IMR-90 (cell line): ENCODE measurements around the gene GTF3C4. TPM values are rescaled to one million over a fixed set of nuclear protein-coding genes. Genes with fewer than 3 reads are reported as not detected.

Experiments
- ATAC-seq: fragments of 200-7000 bp; cut with Tn5 transposase; 2 replicates; pipeline ENCODE4 v1.9.1; 2020; ENCODE audit warnings: low read depth, mild to moderate bottlenecking, moderate library complexity
- BruUV-seq: library from RNA; stranded (reverse); fragments of 400-500 nt; replicated peaks from 2 replicates; lab custom pipeline; 2021; lab: Mats Ljungman, UMichigan
- CTCF ChIA-PET: fragments of 300-600 bp; formaldehyde crosslinking; extraction: SDS; loops from one replicate; lab custom pipeline; 2021; ENCODE audit warnings: antibody characterized with exemption; lab: Yijun Ruan, JAX
- POLR2A ChIA-PET: fragments of 300-600 bp; sonication (Branson Sonifier 250); formaldehyde crosslinking; loops from one replicate; lab custom pipeline; 2022; ENCODE audit warnings: antibody characterized with exemption; ENCODE audit not compliant: unreplicated experiment; lab: Charles Lee
- DNase-seq: peaks from one replicate; pipeline ENCODE4 v3.0.0; 2013
- H2AFZ ChIP-seq: replicated peaks from 2 replicates; pipeline ENCODE3; 2013; ENCODE audit warnings: low read length, mild to moderate bottlenecking; ENCODE audit not compliant: poor library complexity
- H2AK5ac ChIP-seq: 2 replicates; pipeline ENCODE4 v1.6.1; 2013; ENCODE audit warnings: low read depth, low read length, inconsistent platforms
- H2AK9ac ChIP-seq: replicated peaks from 2 replicates; pipeline ENCODE3; 2013; ENCODE audit warnings: mild to moderate bottlenecking, low read depth, low read length, moderate library complexity; ENCODE audit not compliant: poor library complexity
- H2BK120ac ChIP-seq: 2 replicates; pipeline ENCODE4 v1.6.1; 2013; ENCODE audit warnings: low read depth, low read length, inconsistent platforms
- H2BK15ac ChIP-seq: 3 replicates; pipeline ENCODE4 v1.6.1; 2013; ENCODE audit warnings: low read depth, low read length, inconsistent platforms
- H2BK20ac ChIP-seq: 2 replicates; pipeline ENCODE4 v1.6.1; 2013; ENCODE audit warnings: low read depth, mild to moderate bottlenecking, inconsistent platforms, low read length, moderate library complexity
- H2BK5ac ChIP-seq: 2 replicates; pipeline ENCODE4 v1.6.1; 2013; ENCODE audit warnings: mild to moderate bottlenecking, low read depth, low read length, inconsistent platforms; ENCODE audit not compliant: poor library complexity, severe bottlenecking
- H3K14ac ChIP-seq: replicated peaks from 2 replicates; pipeline ENCODE4 v1.6.1; 2013; ENCODE audit warnings: low read depth, low read length, inconsistent platforms
- H3K18ac ChIP-seq: 2 replicates; pipeline ENCODE4 v1.6.1; 2013; ENCODE audit warnings: low read depth, low read length, control low read depth
- H3K23ac ChIP-seq: 2 replicates; pipeline ENCODE4 v1.6.1; 2013; ENCODE audit warnings: low read depth, low read length, inconsistent platforms
- H3K27ac ChIP-seq: 2 replicates; pipeline ENCODE4 v1.5.1; 2013; ENCODE audit warnings: mild to moderate bottlenecking, control low read depth, low read length; ENCODE audit not compliant: insufficient read depth
- H3K27me3 ChIP-seq: 2 replicates; pipeline ENCODE4 v1.6.1; 2013; ENCODE audit warnings: low read length; ENCODE audit not compliant: control insufficient read depth, insufficient read depth
- H3K36me3 ChIP-seq: 2 replicates; pipeline ENCODE4 v1.6.1; 2013; ENCODE audit warnings: low read length, mixed read lengths; ENCODE audit not compliant: control insufficient read depth, insufficient read depth
- H3K4ac ChIP-seq: 2 replicates; pipeline ENCODE4 v1.6.1; 2013; ENCODE audit warnings: low read depth, low read length, inconsistent platforms
- H3K4me1 ChIP-seq: 2 replicates; pipeline ENCODE4 v1.6.1; 2013; ENCODE audit warnings: low read length, mixed read lengths; ENCODE audit not compliant: control insufficient read depth, insufficient read depth
- H3K4me2 ChIP-seq: 2 replicates; pipeline ENCODE4 v1.6.1; 2013; ENCODE audit warnings: low read depth, mild to moderate bottlenecking, control low read depth, low read length, moderate library complexity
- H3K4me3 ChIP-seq: 2 replicates; pipeline ENCODE4 v1.5.1; 2013; ENCODE audit warnings: low read depth, mild to moderate bottlenecking, control low read depth, low read length, moderate library complexity; ENCODE audit not compliant: insufficient read depth
- H3K56ac ChIP-seq: 2 replicates; pipeline ENCODE4 v1.6.1; 2013; ENCODE audit warnings: low read length, inconsistent platforms; ENCODE audit not compliant: insufficient read depth; ENCODE audit errors: extremely low read depth
- H3K79me1 ChIP-seq, 2 experiments: 2 replicates each; pipeline ENCODE4 v1.6.1; 2013; ENCODE audit warnings: low read length in 2 of 2, inconsistent platforms in 1 of 2, low read depth in 1 of 2
- H3K9ac ChIP-seq: 2 replicates; pipeline ENCODE4 v1.6.1; 2013; ENCODE audit warnings: low read depth, low read length, control low read depth
- H3K9me1 ChIP-seq: 2 replicates; pipeline ENCODE4 v1.6.1; 2013; ENCODE audit warnings: low read length, inconsistent platforms; ENCODE audit not compliant: insufficient read depth
- H3K9me3 ChIP-seq: 2 replicates; pipeline ENCODE4 v1.6.1; 2013; ENCODE audit warnings: low read length; ENCODE audit not compliant: control insufficient read depth, insufficient read depth
- H4K20me1 ChIP-seq: 2 replicates; pipeline ENCODE4 v1.6.1; 2013; ENCODE audit warnings: low read length, inconsistent platforms; ENCODE audit not compliant: insufficient read depth
- H4K5ac ChIP-seq: 2 replicates; pipeline ENCODE4 v1.6.1; 2013; ENCODE audit warnings: mild to moderate bottlenecking, low read depth, low read length, control low read depth
- H4K8ac ChIP-seq, 2 experiments: 2 replicates each; pipeline ENCODE4 v1.6.1; 2013; ENCODE audit warnings: low read depth in 2 of 2, low read length in 2 of 2, control low read depth in 1 of 2, inconsistent platforms in 1 of 2
- H4K91ac ChIP-seq: 2 replicates; pipeline ENCODE4 v1.6.1; 2013; ENCODE audit warnings: low read depth, low read length, inconsistent platforms; ENCODE audit not compliant: insufficient read depth
- BHLHE40 ChIP-seq: fragments of 150-350 bp; IDR thresholded peaks from 2 replicates; pipeline ENCODE4 v1.6.1; 2016; ENCODE audit warnings: mild to moderate bottlenecking, low read depth, low read length
- CEBPB ChIP-seq: IDR thresholded peaks from 2 replicates; pipeline ENCODE4 v1.6.1; 2012; ENCODE audit warnings: low read depth, low read length, improper control_type of control experiment
- FOS ChIP-seq: fragments of 150-350 bp; IDR thresholded peaks from 2 replicates; pipeline ENCODE4 v1.6.1; 2016; ENCODE audit warnings: low read depth, low read length
- MAFK ChIP-seq: IDR thresholded peaks from 2 replicates; pipeline ENCODE4 v1.6.1; 2012; ENCODE audit warnings: low read depth, low read length, improper control_type of control experiment
- MAZ ChIP-seq: IDR thresholded peaks from 2 replicates; pipeline ENCODE4 v1.6.1; 2012; ENCODE audit warnings: low read depth, mild to moderate bottlenecking, low read length, improper control_type of control experiment, moderate library complexity, borderline replicate concordance
- MXI1 ChIP-seq: IDR thresholded peaks from 2 replicates; pipeline ENCODE4 v1.6.1; 2012; ENCODE audit warnings: low read depth, mild to moderate bottlenecking, low read length, moderate library complexity, borderline replicate concordance
- NFE2L2 ChIP-seq: fragments of 150-350 bp; IDR thresholded peaks from 2 replicates; pipeline ENCODE4 v1.6.1; 2016; ENCODE audit warnings: low read depth, mild to moderate bottlenecking, low read length
- POLR2A ChIP-seq: IDR thresholded peaks from 2 replicates; pipeline ENCODE4 v1.6.1; 2012; ENCODE audit warnings: mild to moderate bottlenecking, low read depth, low read length
- RAD21 ChIP-seq: IDR thresholded peaks from 2 replicates; pipeline ENCODE4 v1.6.1; 2012; ENCODE audit warnings: low read length, improper control_type of control experiment
- RCOR1 ChIP-seq: IDR thresholded peaks from 2 replicates; pipeline ENCODE4 v1.6.1; 2012; ENCODE audit warnings: mild to moderate bottlenecking, low read length, improper control_type of control experiment; ENCODE audit not compliant: insufficient replicate concordance
- SMC3 ChIP-seq: fragments of 150-350 bp; IDR thresholded peaks from 2 replicates; pipeline ENCODE4 v1.6.1; 2016; ENCODE audit warnings: low read depth, mild to moderate bottlenecking, antibody characterized with exemption, low read length, moderate library complexity
- USF2 ChIP-seq: fragments of 150-350 bp; IDR thresholded peaks from 2 replicates; pipeline ENCODE4 v1.6.1; 2017; ENCODE audit warnings: mild to moderate bottlenecking, antibody characterized with exemption, low read length, low read depth
- WGBS, 2 experiments: methylation state at CpG; one replicate each; pipeline versions ENCODE4 v1.1.5 to v1.1.7; 2013; ENCODE audit warnings: missing lambda C conversion rate in 2 of 2; ENCODE audit not compliant: insufficient read length in 1 of 2; ENCODE audit errors: extremely low coverage in 2 of 2; 5-methylcytosine and 5-hydroxymethylcytosine counted together
- dilution Hi-C: fragments of 300-500 bp; cut with HindIII; formaldehyde crosslinking; loops from one replicate; pipeline ENCODE4 v1.14.3; 2018; ENCODE audit warnings: low sequenced_read_pairs; ENCODE audit not compliant: unreplicated experiment
- in situ Hi-C: fragments of 300-500 bp; cut with MboI; formaldehyde crosslinking; loops from 3 replicates; pipeline ENCODE4 v1.14.3; 2019; ENCODE audit warnings: low sequenced_read_pairs, inconsistent platforms, mixed read lengths
- intact Hi-C: fragments of 100-400 bp; cut with micrococcal nuclease; formaldehyde crosslinking; loops from 2 replicates; pipeline ENCODE4 v1.10.0; 2022
- polyA plus RNA-seq, 3 experiments: library from polyadenylated mRNA; depleted of rRNA; stranded (reverse); fragments of >200 nt; gene quantifications; 2 replicates each; pipeline ENCODE4 v1.2.3, GENCODE V29; 2012; ENCODE audit warnings: low replicate concordance in 1 of 3
- total RNA-seq: library from RNA; depleted of rRNA; stranded (reverse); fragments of >200 nt; gene quantifications from 2 replicates; pipeline ENCODE4 v1.2.3, GENCODE V29; 2012
- TF ChIP-seq, protein P1 (sequence below): fragments of 150-350 bp; IDR thresholded peaks from 2 replicates; pipeline ENCODE4 v1.6.1; 2016; ENCODE audit warnings: low read depth, mild to moderate bottlenecking, low read length, moderate library complexity, borderline replicate concordance
- TF ChIP-seq, protein P2 (sequence below): conservative IDR thresholded peaks from 2 replicates; pipeline ENCODE4 v1.5.1; 2012; ENCODE audit warnings: mild to moderate bottlenecking, low read depth, low read length, improper control_type of control experiment

Gene GTF3C4
- total and polyA plus RNA-seq, 2 of the 4 experiments (the other 2 are of a cell fraction), result 4.7 to 16.5 TPM

GRCh38 chr9:132647806-132648205, 22.5 kb upstream of the GTF3C4 start (continued):
- no peak for TF ChIP-seq MAFK
- no peak for TF ChIP-seq MAZ

DNA sequence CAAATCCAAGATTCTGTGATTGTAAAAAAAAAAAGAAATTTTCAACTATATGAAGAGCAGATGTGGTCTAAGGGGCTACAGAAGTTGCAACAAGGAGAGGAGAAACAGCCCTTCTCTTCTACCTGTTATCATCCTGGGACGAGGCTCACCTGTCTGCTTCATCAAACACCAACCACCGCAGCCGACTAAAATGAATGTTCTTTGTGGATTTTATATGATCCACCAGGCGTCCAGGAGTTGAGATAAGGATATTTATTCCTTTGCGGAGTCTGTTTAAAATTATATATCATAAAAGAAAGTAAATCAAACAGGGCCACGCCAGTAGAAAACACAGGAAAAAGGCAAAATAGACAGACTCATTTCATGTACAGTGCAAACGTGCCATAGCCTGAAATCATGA, 22.0 kb upstream of the GTF3C4 start:
- Histone ChIP-seq H3K79me1 (peaks cover 0 to 8% of the 10 kb centered on the region in 2 experiments; a peak in 3 of 4 replicates), H4K8ac (no peak overlapping the region), H4K5ac (no peak overlapping the region), H3K4me1 (peaks cover 10% of the 10 kb centered on the region), H3K4me3 (no peak overlapping the region), H2AK9ac (no peak overlapping the region), H2BK20ac (peak overlapping the region; percentile 86; the same call in 1 of the 2 replicates), H3K14ac (peak overlapping the region; percentile 45; the same call in 1 of the 2 replicates), H3K27ac (no peak overlapping the region), H3K56ac (no peak overlapping the region), H3K9me1 (peaks cover 12% of the 10 kb centered on the region), H3K4me2 (no peak overlapping the region), H2BK15ac (0 out of 3 replicates have a peak overlapping the region, but pooled peaks have one; percentile 16), H4K20me1 (peaks cover 8% of the 10 kb centered on the region; the same call in 1 of the 2 replicates), H4K91ac (peak overlapping the region; percentile 46; the same call in 1 of the 2 replicates), H2BK5ac (no peak overlapping the region), H3K36me3 (peaks cover 39% of the 10 kb centered on the region), H3K4ac (no peak overlapping the region; the same call in none of the 2 replicates), H3K18ac (no peak overlapping the region), H2AK5ac (0 out of 2 replicates have a peak overlapping the region, but pooled peaks have one; percentile 66), H3K27me3 (no peaks in the 10 kb centered on the region), H2AFZ (no peak overlapping the region), H3K9ac (no peak overlapping the region), H3K9me3 (no peaks in the 10 kb centered on the region), H3K23ac (no peak overlapping the region), H2BK120ac (peak overlapping the region; percentile 89; the same call in 1 of the 2 replicates)
- in situ Hi-C loops (no loop called here), dilution Hi-C loops (no loop called here), intact Hi-C loops (no loop called here)
- POLR2A ChIA-PET, result no interaction called here
- CTCF ChIA-PET, result no interaction called here
- DNase-seq (no peak), ATAC-seq (no peak)
- BruUV-seq, result no TSS peak
- no CpG with 5 or more reads among the region's 7 CpGs for WGBS, 2 experiments
- TF ChIP-seq SMC3, result no peak
- TF ChIP-seq, protein P1, sequence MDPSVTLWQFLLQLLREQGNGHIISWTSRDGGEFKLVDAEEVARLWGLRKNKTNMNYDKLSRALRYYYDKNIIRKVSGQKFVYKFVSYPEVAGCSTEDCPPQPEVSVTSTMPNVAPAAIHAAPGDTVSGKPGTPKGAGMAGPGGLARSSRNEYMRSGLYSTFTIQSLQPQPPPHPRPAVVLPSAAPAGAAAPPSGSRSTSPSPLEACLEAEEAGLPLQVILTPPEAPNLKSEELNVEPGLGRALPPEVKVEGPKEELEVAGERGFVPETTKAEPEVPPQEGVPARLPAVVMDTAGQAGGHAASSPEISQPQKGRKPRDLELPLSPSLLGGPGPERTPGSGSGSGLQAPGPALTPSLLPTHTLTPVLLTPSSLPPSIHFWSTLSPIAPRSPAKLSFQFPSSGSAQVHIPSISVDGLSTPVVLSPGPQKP, result no peak
- no peak for TF ChIP-seq BHLHE40
- TF ChIP-seq POLR2A, result no peak
- no peak for TF ChIP-seq NFE2L2
- no peak for TF ChIP-seq MAFK
- TF ChIP-seq FOS, result no peak
- TF ChIP-seq MXI1, result no peak
- no peak for TF ChIP-seq CEBPB
- TF ChIP-seq RAD21, result no peak
- TF ChIP-seq USF2, result no peak
- TF ChIP-seq, protein P2, sequence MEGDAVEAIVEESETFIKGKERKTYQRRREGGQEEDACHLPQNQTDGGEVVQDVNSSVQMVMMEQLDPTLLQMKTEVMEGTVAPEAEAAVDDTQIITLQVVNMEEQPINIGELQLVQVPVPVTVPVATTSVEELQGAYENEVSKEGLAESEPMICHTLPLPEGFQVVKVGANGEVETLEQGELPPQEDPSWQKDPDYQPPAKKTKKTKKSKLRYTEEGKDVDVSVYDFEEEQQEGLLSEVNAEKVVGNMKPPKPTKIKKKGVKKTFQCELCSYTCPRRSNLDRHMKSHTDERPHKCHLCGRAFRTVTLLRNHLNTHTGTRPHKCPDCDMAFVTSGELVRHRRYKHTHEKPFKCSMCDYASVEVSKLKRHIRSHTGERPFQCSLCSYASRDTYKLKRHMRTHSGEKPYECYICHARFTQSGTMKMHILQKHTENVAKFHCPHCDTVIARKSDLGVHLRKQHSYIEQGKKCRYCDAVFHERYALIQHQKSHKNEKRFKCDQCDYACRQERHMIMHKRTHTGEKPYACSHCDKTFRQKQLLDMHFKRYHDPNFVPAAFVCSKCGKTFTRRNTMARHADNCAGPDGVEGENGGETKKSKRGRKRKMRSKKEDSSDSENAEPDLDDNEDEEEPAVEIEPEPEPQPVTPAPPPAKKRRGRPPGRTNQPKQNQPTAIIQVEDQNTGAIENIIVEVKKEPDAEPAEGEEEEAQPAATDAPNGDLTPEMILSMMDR, result no peak
- TF ChIP-seq MAZ, result no peak
- no peak for TF ChIP-seq RCOR1
